A673 (cell line): ENCODE results near the gene RNF213. TPM values are rescaled to one million over a fixed set of nuclear protein-coding genes. Genes with fewer than 3 reads are reported as not detected.

ENCODE experiments used
- BruUV-seq: library from RNA; stranded (reverse); fragments of 400-500 nt; replicated peaks from 2 replicates; lab custom pipeline; 2021; lab: Mats Ljungman, UMichigan
- CTCF ChIA-PET: fragments of 300-600 bp; sonication (Branson Sonifier 250); formaldehyde crosslinking; loops from one replicate; lab custom pipeline; 2022; ENCODE audit warnings: antibody characterized with exemption; lab: Charles Lee
- POLR2A ChIA-PET: fragments of 300-600 bp; sonication (Branson Sonifier 250); formaldehyde crosslinking; loops from one replicate; lab custom pipeline; 2022; ENCODE audit warnings: antibody characterized with exemption; ENCODE audit not compliant: low non-redundant PET; lab: Charles Lee
- DNase-seq: peaks from one replicate; pipeline ENCODE4 v3.0.0-alpha.2; 2015; ENCODE audit warnings: low spot score
- H3K27ac ChIP-seq: fragments of 200-600 bp; sonication (generic); 2 replicates; pipeline ENCODE4 v1.5.1; 2016; ENCODE audit warnings: mixed run types, low read depth, mild to moderate bottlenecking, mixed read lengths, antibody characterized with exemption, low read length; ENCODE audit not compliant: poor library complexity, severe bottlenecking
- H3K27me3 ChIP-seq: fragments of 200-600 bp; sonication (generic); replicated peaks from 2 replicates; pipeline ENCODE4 v1.6.1; 2017; ENCODE audit warnings: mixed run types, low read depth, mild to moderate bottlenecking, mixed read lengths, antibody characterized with exemption, low read length; ENCODE audit not compliant: insufficient read depth, poor library complexity
- H3K36me3 ChIP-seq: fragments of 200-600 bp; sonication (generic); 2 replicates; pipeline ENCODE4 v1.6.1; 2016; ENCODE audit warnings: mixed run types, mild to moderate bottlenecking, mixed read lengths, antibody characterized with exemption, low read length; ENCODE audit not compliant: insufficient read depth, poor library complexity, severe bottlenecking
- H3K4me1 ChIP-seq: fragments of 200-600 bp; sonication (generic); 2 replicates; pipeline ENCODE4 v1.6.1; 2017; ENCODE audit warnings: mixed run types, mild to moderate bottlenecking, mixed read lengths, antibody characterized with exemption, low read length; ENCODE audit not compliant: insufficient read depth, poor library complexity, severe bottlenecking
- H3K4me3 ChIP-seq: fragments of 200-600 bp; sonication (generic); 2 replicates; pipeline ENCODE4 v1.5.1; 2016; ENCODE audit warnings: low read depth, mixed run types, mild to moderate bottlenecking, mixed read lengths, low read length; ENCODE audit not compliant: poor library complexity, severe bottlenecking
- H3K9me3 ChIP-seq: fragments of 200-600 bp; sonication (generic); 2 replicates; pipeline ENCODE4 v1.6.1; 2016; ENCODE audit warnings: mixed run types, low read depth, mild to moderate bottlenecking, mixed read lengths, antibody characterized with exemption, low read length; ENCODE audit not compliant: poor library complexity, severe bottlenecking
- CTCF ChIP-seq: fragments of 300-800, 200-600 bp; sonication (generic); conservative IDR thresholded peaks from 2 replicates; pipeline ENCODE4 v1.5.1; 2017; ENCODE audit warnings: low read depth, mild to moderate bottlenecking, antibody characterized with exemption, low read length, moderate library complexity, mixed read lengths
- EZH2 ChIP-seq: fragments of 200-600 bp; sonication (generic); IDR thresholded peaks from 2 replicates; pipeline ENCODE4 v1.6.1; 2017; ENCODE audit warnings: borderline replicate concordance, low read depth, mild to moderate bottlenecking, mixed read lengths, antibody characterized with exemption, low read length; ENCODE audit not compliant: poor library complexity, severe bottlenecking
- intact Hi-C: fragments of 100-400 bp; cut with micrococcal nuclease; formaldehyde crosslinking; loops from one replicate; pipeline ENCODE4 v1.10.0; 2022; ENCODE audit not compliant: unreplicated experiment
- total RNA-seq: library from RNA; stranded (reverse); gene quantifications from 2 replicates; pipeline ENCODE4 v1.2.3, GENCODE V29; 2021

Gene RNF213
- total RNA-seq, 1 experiment from 2014 or later: 78.0 TPM

- ChIA-PET POLR2A (no interaction called here), CTCF (no interaction called here)
- intact Hi-C loops: no loop called here
- no peak for DNase-seq
- BruUV-seq: no TSS peak
- H3K36me3 ChIP-seq: peaks cover 26% of the 10 kb centered on the region
- no peaks in the 10 kb centered on the region for H3K27me3 ChIP-seq
- no peak overlapping the region for H3K4me3 ChIP-seq
- TF ChIP-seq EZH2 (no peak), CTCF (no peak)
- no peak overlapping the region for H3K27ac ChIP-seq
- H3K9me3 ChIP-seq: no peaks in the 10 kb centered on the region
- H3K4me1 ChIP-seq: no peaks in the 10 kb centered on the region
These were observed 55.0 kb downstream of the RNF213 start for GRCh38 chr17:80315517-80316182.

GRCh38 chr17:80316431-80316830 lies 55.8 kb downstream of the RNF213 start:
- intact Hi-C loops: no loop called here
- H3K4me3 ChIP-seq: no peak overlapping the region
- CTCF ChIA-PET: no interaction called here
- no peaks in the 10 kb centered on the region for H3K4me1 ChIP-seq
- POLR2A ChIA-PET: no interaction called here
- BruUV-seq: no TSS peak
- H3K27ac ChIP-seq: no peak overlapping the region
- no peak for DNase-seq
- H3K36me3 ChIP-seq: peaks cover 23% of the 10 kb centered on the region
- H3K9me3 ChIP-seq: no peaks in the 10 kb centered on the region
- H3K27me3 ChIP-seq: no peaks in the 10 kb centered on the region
- no peak for TF ChIP-seq CTCF
- TF ChIP-seq EZH2: no peak

- POLR2A ChIA-PET: no interaction called here
These were observed 56.5 kb downstream of the RNF213 start for GRCh38 chr17:80316927-80317705.

More at GRCh38 chr17:80316927-80317705, 56.5 kb downstream of the RNF213 start:
- H3K36me3 ChIP-seq: peaks cover 24% of the 10 kb centered on the region
- DNase-seq: no peak
- no TSS peak for BruUV-seq
- CTCF ChIA-PET: no interaction called here
- intact Hi-C loops: no loop called here
- H3K4me1 ChIP-seq: no peaks in the 10 kb centered on the region
- no peak for TF ChIP-seq EZH2
- TF ChIP-seq CTCF: no peak
- no peak overlapping the region for H3K27ac ChIP-seq
- no peaks in the 10 kb centered on the region for H3K27me3 ChIP-seq
- no peak overlapping the region for H3K4me3 ChIP-seq
- no peaks in the 10 kb centered on the region for H3K9me3 ChIP-seq
